ENCODE data around the gene BEST1. TPM values are rescaled to one million over a fixed set of nuclear protein-coding genes. Genes with fewer than 3 reads are reported as not detected.

Gene BEST1
- total and polyA plus RNA-seq, 2 of the 13 experiments (the other 11 are each of a cell fraction or from before 2014, with no cell fraction given) = 0.09 to 0.65 TPM

- TF ChIP-seq ZNF687 (CRISPR knock-in tag; IDR thresholded peaks at IDR 0.05) = peak; percentile 43
- TF ChIP-seq ZNF547 (CRISPR knock-in tag; IDR thresholded peaks at IDR 0.05) = no peak
- TF ChIP-seq ZNF326 (CRISPR knock-in tag; IDR thresholded peaks at IDR 0.05; ENCODE audit: borderline replicate concordance) = no peak
- peak; percentile 21; the same call in 1 of the 2 replicates for TF ChIP-seq SAP130 (CRISPR knock-in tag; IDR thresholded peaks at IDR 0.05; ENCODE audit: low read depth)
- no peak for TF ChIP-seq MYNN (CRISPR knock-in tag; IDR thresholded peaks at IDR 0.05; ENCODE audit: low read depth)
- no peak for TF ChIP-seq NR3C1 (CRISPR knock-in tag; IDR thresholded peaks at IDR 0.05)
- TF ChIP-seq LRRFIP1 (CRISPR knock-in tag; conservative IDR thresholded peaks at IDR 0.05) = no peak
- no peak for TF ChIP-seq SNRNP70 (IDR thresholded peaks at IDR 0.05; ENCODE audit: low read depth, low read length)
- no peak for TF ChIP-seq RCOR2 (CRISPR knock-in tag; IDR thresholded peaks at IDR 0.05)
- no peak for TF ChIP-seq ZSCAN22 (CRISPR knock-in tag; IDR thresholded peaks at IDR 0.05)
- TF ChIP-seq ATF4 (CRISPR knock-in tag; IDR thresholded peaks at IDR 0.05) = no peak
- no peak for TF ChIP-seq POLR2AphosphoS5 (IDR thresholded peaks at IDR 0.05; ENCODE audit: low read depth, low read length)
- no peak for TF ChIP-seq CREM (IDR thresholded peaks at IDR 0.05)
- no peak for TF ChIP-seq CREM (CRISPR knock-in tag; IDR thresholded peaks at IDR 0.05)
- TF ChIP-seq ETV5 (CRISPR knock-in tag; IDR thresholded peaks at IDR 0.05; ENCODE audit: borderline replicate concordance) = no peak
- TF ChIP-seq CREB3 (CRISPR knock-in tag; IDR thresholded peaks at IDR 0.05) = no peak
- no peak for TF ChIP-seq ZSCAN30 (CRISPR knock-in tag; IDR thresholded peaks at IDR 0.05)
- no peak for TF ChIP-seq ELF4 (CRISPR knock-in tag; IDR thresholded peaks at IDR 0.05; ENCODE audit: borderline replicate concordance)
- TF ChIP-seq FOXO4 (CRISPR knock-in tag; conservative IDR thresholded peaks at IDR 0.05) = no peak
- TF ChIP-seq ZNF224 (CRISPR knock-in tag; IDR thresholded peaks at IDR 0.05) = no peak
Observed at GRCh38 chr11:61947486-61948210, 2.5 kb upstream of the BEST1 start (continued).
